ENCODE data around the gene SPARC.

SPARC gene

GRCh38 chr5:151618907-151619306, 67.8 kb downstream of the SPARC start:
- no peak for DNase-seq

GRCh38 chr5:151617841-151618710, 68.6 kb downstream of the SPARC start:
- DNase-seq: no peak

- DNase-seq: no peak
These were observed 69.3 kb downstream of the SPARC start for GRCh38 chr5:151617383-151617840.

GRCh38 chr5:151615431-151615830, 71.3 kb downstream of the SPARC start:
- no peak for DNase-seq

GRCh38 chr5:151614565-151614964, 72.2 kb downstream of the SPARC start:
- no peak for DNase-seq

GRCh38 chr5:151612689-151613427, 73.9 kb downstream of the SPARC start:
- no peak for DNase-seq

- no peak for DNase-seq
These were observed 75.5 kb downstream of the SPARC start for GRCh38 chr5:151611127-151611775.
